ENCODE data around the gene BDKRB2.

Gene BDKRB2

GRCh38 chr14:96251656-96252155 is 47.1 kb downstream of the BDKRB2 start:
- no peak for TF ChIP-seq CTCF (IDR thresholded peaks at IDR 0.05; ENCODE audit: insufficient read depth, low read length, poor library complexity, severe bottlenecking)
- Histone ChIP-seq H3K27me3 (replicated peaks; ENCODE audit: control insufficient read depth, insufficient read depth, low read length) (no peaks in the 10 kb centered on the region; the same call in none of the 2 replicates), H3K4me3 (replicated peaks; ENCODE audit: low read depth, low read length) (no peak overlapping the region), H3K36me3 (ENCODE audit: control insufficient read depth, insufficient read depth, low read length) (no peaks in the 10 kb centered on the region)
- DNase-seq (ENCODE audit: extremely low read depth, insufficient read length): no peak

- no peak for TF ChIP-seq CTCF (IDR thresholded peaks at IDR 0.05; ENCODE audit: insufficient read depth, low read length, poor library complexity, severe bottlenecking)
- Histone ChIP-seq H3K36me3 (ENCODE audit: control insufficient read depth, insufficient read depth, low read length) (no peaks in the 10 kb centered on the region), H3K4me3 (replicated peaks; ENCODE audit: low read depth, low read length) (no peak overlapping the region), H3K27me3 (replicated peaks; ENCODE audit: control insufficient read depth, insufficient read depth, low read length) (no peaks in the 10 kb centered on the region; the same call in none of the 2 replicates)
- no peak for DNase-seq (ENCODE audit: extremely low read depth, insufficient read length)
Measured at GRCh38 chr14:96252323-96252998, 47.8 kb downstream of the BDKRB2 start.

- Histone ChIP-seq H3K36me3 (ENCODE audit: control insufficient read depth, insufficient read depth, low read length) (no peaks in the 10 kb centered on the region), H3K27me3 (replicated peaks; ENCODE audit: control insufficient read depth, insufficient read depth, low read length) (no peaks in the 10 kb centered on the region; the same call in 1 of the 2 replicates), H3K4me3 (replicated peaks; ENCODE audit: low read depth, low read length) (no peak overlapping the region)
- no peak for TF ChIP-seq CTCF (IDR thresholded peaks at IDR 0.05; ENCODE audit: insufficient read depth, low read length, poor library complexity, severe bottlenecking)
- no peak for DNase-seq (ENCODE audit: extremely low read depth, insufficient read length)
Measured at GRCh38 chr14:96252999-96253539, 48.4 kb downstream of the BDKRB2 start.

DNA sequence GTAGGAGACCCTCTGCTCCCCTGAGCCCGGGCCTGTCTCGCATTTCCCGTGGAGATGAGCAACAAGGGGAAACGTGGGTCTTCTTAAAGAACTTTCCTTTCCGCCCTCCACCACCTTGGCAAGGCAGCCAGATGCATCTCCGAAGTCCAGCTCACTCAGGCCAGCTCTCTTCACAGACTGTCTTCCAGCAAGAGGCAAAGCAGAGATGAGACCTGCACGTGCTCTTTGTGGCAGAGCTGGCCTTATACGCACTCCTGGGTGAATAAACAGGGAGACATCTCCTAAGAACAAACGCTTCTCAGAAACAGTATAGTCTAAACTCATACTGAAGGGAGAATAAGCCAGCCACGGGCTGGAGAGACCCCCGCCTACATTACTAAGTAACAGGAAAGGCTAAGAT is 50.0 kb downstream of the BDKRB2 start:
- no peaks in the 10 kb centered on the region; the same call in 1 of the 2 replicates for H3K27me3 ChIP-seq (replicated peaks; ENCODE audit: control insufficient read depth, insufficient read depth, low read length)
- no peak for DNase-seq (ENCODE audit: extremely low read depth, insufficient read length)
- H3K4me3 ChIP-seq (replicated peaks; ENCODE audit: low read depth, low read length): no peak overlapping the region
- no peak for TF ChIP-seq CTCF (IDR thresholded peaks at IDR 0.05; ENCODE audit: insufficient read depth, low read length, poor library complexity, severe bottlenecking)
- H3K36me3 ChIP-seq (ENCODE audit: control insufficient read depth, insufficient read depth, low read length): no peaks in the 10 kb centered on the region

- no peak for DNase-seq (ENCODE audit: extremely low read depth, insufficient read length)
- Histone ChIP-seq H3K4me3 (replicated peaks; ENCODE audit: low read depth, low read length) (no peak within 1 kb of the TSS), H3K27me3 (replicated peaks; ENCODE audit: control insufficient read depth, insufficient read depth, low read length) (no peaks in the 10 kb centered on the region; the same call in 1 of the 2 replicates), H3K36me3 (ENCODE audit: control insufficient read depth, insufficient read depth, low read length) (no peaks in the 10 kb centered on the region)
- TF ChIP-seq CTCF (IDR thresholded peaks at IDR 0.05; ENCODE audit: insufficient read depth, low read length, poor library complexity, severe bottlenecking): no peak
Measured at GRCh38 chr14:96255501-96256366, 51.1 kb downstream of the BDKRB2 start, which contains the start of gene BDKRB1. Gene BDKRB1 (plus strand): TSS chr14:96256210. CDS start chr14:96263683, 7,473 bp downstream.
